Epithelial cell of esophagus (primary cell): ENCODE results near the gene OR6K2.
"Not testable (repeated sequence)": the region's sequence is repeated elsewhere in the genome, so short reads cannot be mapped to it uniquely, and the experiment has no call there.

Experiments used
- DNase-seq: peaks from one replicate; pipeline ENCODE4 v3.0.0; 2010; ENCODE audit warnings: low read depth
- H3K4me3 ChIP-seq: 2 replicates; pipeline ENCODE4 v1.5.1; 2011; ENCODE audit warnings: mild to moderate bottlenecking, low read length, control low read depth
- CTCF ChIP-seq: IDR thresholded peaks from 2 replicates; pipeline ENCODE4 v1.5.1; 2011; ENCODE audit warnings: low read depth, mild to moderate bottlenecking, low read length, control low read depth, inconsistent platforms; ENCODE audit not compliant: insufficient read depth; ENCODE audit errors: missing control alignments

OR6K2 gene

GRCh38 chr1:158694596-158694995 lies 5.9 kb downstream of the OR6K2 start:
- no peak for TF ChIP-seq CTCF

GRCh38 chr1:158692356-158692755 lies 8.1 kb downstream of the OR6K2 start:
- H3K4me3 ChIP-seq: no peak overlapping the region
- TF ChIP-seq CTCF: no peak
- DNase-seq: no peak

More at GRCh38 chr1:158694596-158694995, 5.9 kb downstream of the OR6K2 start:
- DNase-seq: no peak
- H3K4me3 ChIP-seq: no peak overlapping the region

GRCh38 chr1:158691907-158692306 lies 8.5 kb downstream of the OR6K2 start:
- no peak for TF ChIP-seq CTCF
- no peak overlapping the region for H3K4me3 ChIP-seq
- DNase-seq: no peak

- not testable (repeated sequence) for DNase-seq, H3K4me3 ChIP-seq
Observed at GRCh38 chr1:158691149-158691548, 9.3 kb downstream of the OR6K2 start.

GRCh38 chr1:158689875-158690274 lies 10.6 kb downstream of the OR6K2 start:
- TF ChIP-seq CTCF: no peak
- DNase-seq: no peak
- H3K4me3 ChIP-seq: no peak overlapping the region

GRCh38 chr1:158689110-158689509 lies 11.3 kb downstream of the OR6K2 start:
- DNase-seq: no peak
- no peak for TF ChIP-seq CTCF
- no peak overlapping the region for H3K4me3 ChIP-seq

GRCh38 chr1:158688343-158688742 lies 12.1 kb downstream of the OR6K2 start:
- DNase-seq, H3K4me3 ChIP-seq: not testable (repeated sequence)

- no peak for DNase-seq
- no peak overlapping the region for H3K4me3 ChIP-seq
- no peak for TF ChIP-seq CTCF
Observed at GRCh38 chr1:158687037-158687436, 13.4 kb downstream of the OR6K2 start.
